Hepatocyte (in vitro differentiated cells): ENCODE measurements around the gene FGF7. TPM values are rescaled to one million over a fixed set of nuclear protein-coding genes. Genes with fewer than 3 reads are reported as not detected.
"Not testable (repeated sequence)": the region's sequence is repeated elsewhere in the genome, so short reads cannot be mapped to it uniquely, and the experiment has no call there.

Experiments
- DNase-seq: peaks from one replicate; pipeline ENCODE4 v3.0.0-alpha.2; 2016; ENCODE audit warnings: low spot score
- H2AFZ ChIP-seq: fragments of 200-600 bp; sonication (generic); 2 replicates; pipeline ENCODE4 v1.6.0; 2016; ENCODE audit warnings: antibody characterized with exemption, mild to moderate bottlenecking
- H3K27ac ChIP-seq: fragments of 200-600 bp; sonication (generic); 2 replicates; pipeline ENCODE4 v1.5.1; 2016; ENCODE audit warnings: mild to moderate bottlenecking
- H3K27me3 ChIP-seq: fragments of 200-600 bp; sonication (generic); 2 replicates; pipeline ENCODE4 v1.6.1; 2016
- H3K36me3 ChIP-seq: fragments of 200-600 bp; sonication (generic); replicated peaks from 2 replicates; pipeline ENCODE4 v1.5.1; 2016; ENCODE audit warnings: low read depth; ENCODE audit not compliant: insufficient read depth
- H3K4me1 ChIP-seq: fragments of 200-600 bp; sonication (generic); 2 replicates; pipeline ENCODE4 v1.5.1; 2016; ENCODE audit warnings: mild to moderate bottlenecking, moderate library complexity; ENCODE audit not compliant: insufficient read depth
- H3K4me2 ChIP-seq: fragments of 200-600 bp; sonication (generic); 2 replicates; pipeline ENCODE4 v1.6.0; 2016
- H3K4me3 ChIP-seq: fragments of 200-600 bp; sonication (generic); 2 replicates; pipeline ENCODE4 v1.5.1; 2016; ENCODE audit warnings: mild to moderate bottlenecking
- H3K79me2 ChIP-seq: fragments of 200-600 bp; sonication (generic); 2 replicates; pipeline ENCODE4 v1.6.0; 2017; ENCODE audit warnings: mild to moderate bottlenecking
- H3K9me2 ChIP-seq: fragments of 200-600 bp; sonication (generic); replicated peaks from 2 replicates; pipeline ENCODE4 v1.6.0; 2017; ENCODE audit warnings: mild to moderate bottlenecking; ENCODE audit not compliant: insufficient read depth
- H3K9me3 ChIP-seq: fragments of 200-600 bp; sonication (generic); 2 replicates; pipeline ENCODE4 v1.5.1; 2016; ENCODE audit warnings: low read depth, mild to moderate bottlenecking
- H4K20me1 ChIP-seq: fragments of 200-600 bp; sonication (generic); 2 replicates; pipeline ENCODE4 v1.6.0; 2016; ENCODE audit warnings: mild to moderate bottlenecking; ENCODE audit not compliant: insufficient read depth, poor library complexity, severe bottlenecking
- CTCF ChIP-seq: fragments of 200-600 bp; sonication (generic); IDR thresholded peaks from 2 replicates; pipeline ENCODE4 v1.5.1; 2016; ENCODE audit warnings: antibody characterized with exemption, mild to moderate bottlenecking; ENCODE audit not compliant: poor library complexity
- EZH2 ChIP-seq: fragments of 200-600 bp; sonication (generic); IDR thresholded peaks from 2 replicates; pipeline ENCODE4 v1.6.1; 2016; ENCODE audit warnings: antibody characterized with exemption, mild to moderate bottlenecking, borderline replicate concordance
- EZH2phosphoT487 ChIP-seq: fragments of 200-600 bp; sonication (generic); IDR thresholded peaks from one replicate; pipeline ENCODE4 v1.6.1; 2018; ENCODE audit warnings: antibody characterized with exemption, mild to moderate bottlenecking, low read depth, moderate library complexity; ENCODE audit not compliant: unreplicated experiment, severe bottlenecking
- WGBS: methylation state at CpG from one replicate; pipeline ENCODE4 v1.1.6; 2016; ENCODE audit warnings: low lambda C conversion rate; ENCODE audit errors: missing lambda C conversion rate; 5-methylcytosine and 5-hydroxymethylcytosine counted together
- polyA plus RNA-seq: library from polyadenylated mRNA; unstranded; fragments of >200 nt; fragmentation: Nextera tagmentation; extraction: Ambion mirVana; gene quantifications from 2 replicates; pipeline ENCODE4 v1.2.1, GENCODE V29; 2016
- total RNA-seq: library from RNA; depleted of rRNA; stranded (reverse); fragments of >200 nt; gene quantifications from 2 replicates; pipeline ENCODE4 v1.2.3, GENCODE V29; 2014

Gene FGF7
- total and polyA plus RNA-seq, 2 experiments from 2014 or later = 11.2 to 18.9 TPM

- DNase-seq = no peak
- Histone ChIP-seq H3K4me3 (no peak overlapping the region), H3K4me1 (no peaks in the 10 kb centered on the region), H3K27me3 (no peaks in the 10 kb centered on the region), H3K79me2 (no peaks in the 10 kb centered on the region), H3K36me3 (no peaks in the 10 kb centered on the region), H3K4me2 (peak overlapping the region; percentile 0), H3K9me3 (no peaks in the 10 kb centered on the region), H3K9me2 (no peaks in the 10 kb centered on the region), H2AFZ (no peak overlapping the region), H3K27ac (no peak overlapping the region), H4K20me1 (no peaks in the 10 kb centered on the region)
- 78% methylated on average over 3 of the region's 3 CpGs for WGBS
- TF ChIP-seq EZH2phosphoT487 (no peak), EZH2 (no peak), CTCF (no peak)
Observed at GRCh38 chr15:49467746-49468480, 44.9 kb downstream of the FGF7 start.

- DNase-seq = peak; percentile 8
- Histone ChIP-seq H3K27ac (no peak overlapping the region), H3K9me2 (no peaks in the 10 kb centered on the region), H3K27me3 (no peaks in the 10 kb centered on the region), H3K36me3 (no peaks in the 10 kb centered on the region), H2AFZ (no peak overlapping the region), H3K4me1 (no peaks in the 10 kb centered on the region), H3K79me2 (no peaks in the 10 kb centered on the region), H4K20me1 (no peaks in the 10 kb centered on the region), H3K4me2 (peak overlapping the region; percentile 0), H3K9me3 (no peaks in the 10 kb centered on the region), H3K4me3 (no peak overlapping the region)
- TF ChIP-seq CTCF (no peak), EZH2phosphoT487 (no peak), EZH2 (no peak)
- WGBS = 47% methylated on average over 2 of the region's 2 CpGs
Observed at GRCh38 chr15:49468481-49468839, 45.4 kb downstream of the FGF7 start.

- H2AFZ ChIP-seq, H3K4me3 ChIP-seq, H3K79me2 ChIP-seq, H4K20me1 ChIP-seq, H3K9me3 ChIP-seq, H3K4me2 ChIP-seq, H3K4me1 ChIP-seq, H3K36me3 ChIP-seq, H3K27me3 ChIP-seq, H3K9me2 ChIP-seq, DNase-seq, H3K27ac ChIP-seq: not testable (repeated sequence)
- 59% methylated on average over 4 of the region's 4 CpGs for WGBS
- peak; percentile 10 for TF ChIP-seq CTCF
Observed at GRCh38 chr15:49471248-49471647, 48.2 kb downstream of the FGF7 start.

- Histone ChIP-seq H3K9me3 (no peaks in the 10 kb centered on the region), H3K27ac (no peak overlapping the region), H3K4me3 (no peak overlapping the region)
Observed at GRCh38 chr15:49471733-49472132, 48.7 kb downstream of the FGF7 start.

More at GRCh38 chr15:49471733-49472132, 48.7 kb downstream of the FGF7 start:
- no peaks in the 10 kb centered on the region for H4K20me1 ChIP-seq
- WGBS = 71% methylated on average over 4 of the region's 4 CpGs
- H3K27me3 ChIP-seq = no peaks in the 10 kb centered on the region
- no peaks in the 10 kb centered on the region for H3K9me2 ChIP-seq
- no peak for TF ChIP-seq CTCF
- TF ChIP-seq EZH2 = no peak
- TF ChIP-seq EZH2phosphoT487 = no peak
- H3K4me2 ChIP-seq = no peak overlapping the region
- H3K79me2 ChIP-seq = no peaks in the 10 kb centered on the region
- no peaks in the 10 kb centered on the region for H3K36me3 ChIP-seq
- H3K4me1 ChIP-seq = no peaks in the 10 kb centered on the region
- no peak overlapping the region for H2AFZ ChIP-seq
- no peak for DNase-seq
